GM12891 (cell line): ENCODE measurements around the gene RBFOX1.

ENCODE experiments used
- DNase-seq: peaks from one replicate; pipeline ENCODE4 v3.0.0; 2011; ENCODE audit warnings: low spot score; ENCODE audit not compliant: insufficient read length
- FAIRE-seq: peaks from 2 replicates; lab custom pipeline; 2011; peaks lifted over from hg19 to GRCh38; lab: Jason Lieb, UNC
- PAX5 ChIP-seq: IDR thresholded peaks from 2 replicates; pipeline ENCODE4 v1.6.1; 2011; ENCODE audit warnings: low read length, moderate library complexity, mild to moderate bottlenecking; ENCODE audit not compliant: insufficient read depth, severe bottlenecking
- POLR2A ChIP-seq: IDR thresholded peaks from 2 replicates; pipeline ENCODE4 v1.6.1; 2011; ENCODE audit warnings: low read depth, low read length, control low read depth
- POLR2AphosphoS5 ChIP-seq: IDR thresholded peaks from 2 replicates; pipeline ENCODE4 v1.6.1; 2011; ENCODE audit warnings: low read depth, low read length, control low read depth
- POU2F2 ChIP-seq: IDR thresholded peaks from 2 replicates; pipeline ENCODE4 v1.6.1; 2011; ENCODE audit warnings: low read depth, mild to moderate bottlenecking, control low read depth, low read length, moderate library complexity
- SPI1 ChIP-seq: IDR thresholded peaks from 2 replicates; pipeline ENCODE4 v1.6.1; 2011; ENCODE audit warnings: low read depth, low read length, control low read depth
- TAF1 ChIP-seq: IDR thresholded peaks from 2 replicates; pipeline ENCODE4 v1.6.1; 2011; ENCODE audit warnings: low read depth, low read length, control low read depth

Gene RBFOX1

DNA sequence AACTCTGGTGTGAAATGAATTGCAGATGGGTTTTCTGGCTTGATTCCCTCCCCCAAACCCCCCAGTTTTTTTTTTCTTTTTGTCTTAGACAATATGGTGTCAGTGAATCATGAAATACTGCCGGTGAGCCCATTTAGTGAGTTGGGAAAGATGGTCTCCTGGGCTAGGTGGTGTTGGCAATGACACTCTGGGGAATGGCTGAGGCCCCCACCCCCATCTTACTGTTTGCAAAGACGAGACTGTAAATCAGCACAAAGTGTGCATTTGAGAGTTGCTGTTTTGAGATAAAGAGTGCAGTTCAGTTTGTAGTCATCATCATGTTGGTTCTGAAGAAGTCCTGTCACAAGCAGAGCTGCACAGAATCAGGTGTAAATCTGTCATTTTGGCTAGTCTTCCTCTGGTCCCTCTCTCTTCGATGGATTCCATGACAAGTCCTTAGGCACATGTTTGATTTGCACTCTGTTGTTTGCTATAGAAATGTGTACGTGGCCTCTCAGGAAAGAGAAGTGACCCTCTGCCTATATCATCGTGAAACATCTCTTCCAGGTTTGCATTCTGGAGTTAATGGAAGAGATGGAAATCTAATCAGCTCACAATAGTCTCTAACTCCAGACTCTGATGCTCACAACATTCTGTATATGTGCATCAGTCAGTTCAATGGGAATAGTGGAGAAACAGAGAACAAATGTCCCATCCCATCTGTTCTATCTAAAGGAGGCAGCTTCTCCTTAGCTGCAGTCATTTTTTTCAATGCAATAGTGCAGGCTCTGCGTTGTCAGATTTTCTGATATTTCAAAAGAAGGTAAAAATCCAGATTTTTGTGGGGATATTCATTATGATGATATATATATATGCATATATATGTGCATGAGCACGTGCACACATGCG is 34.6 kb downstream of the RBFOX1 start:
- TF ChIP-seq POLR2AphosphoS5 = no peak
- no peak for TF ChIP-seq POU2F2
- TF ChIP-seq SPI1 = no peak
- no peak for TF ChIP-seq TAF1
- no peak for TF ChIP-seq POLR2A
- no peak for DNase-seq
- FAIRE-seq = no peak

DNA sequence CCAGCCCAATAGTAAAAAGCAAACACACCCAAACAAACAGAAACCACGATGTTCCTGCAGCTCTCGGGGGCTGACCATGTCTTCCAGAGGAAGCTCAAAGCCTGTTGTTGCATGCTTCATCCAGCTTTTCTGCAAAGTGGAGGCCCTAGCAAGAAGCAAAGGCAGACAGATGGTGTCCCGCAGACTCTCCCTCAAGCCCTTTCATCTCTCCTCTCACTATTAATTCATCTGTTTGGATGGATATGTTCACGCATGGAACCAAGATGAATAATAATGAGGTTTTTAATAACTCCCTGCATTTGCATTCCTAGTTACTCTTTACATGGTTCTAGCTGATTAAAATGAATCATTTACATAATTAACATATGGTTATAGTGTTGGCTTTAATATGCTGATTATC is 36.6 kb downstream of the RBFOX1 start:
- no peak for FAIRE-seq

DNA sequence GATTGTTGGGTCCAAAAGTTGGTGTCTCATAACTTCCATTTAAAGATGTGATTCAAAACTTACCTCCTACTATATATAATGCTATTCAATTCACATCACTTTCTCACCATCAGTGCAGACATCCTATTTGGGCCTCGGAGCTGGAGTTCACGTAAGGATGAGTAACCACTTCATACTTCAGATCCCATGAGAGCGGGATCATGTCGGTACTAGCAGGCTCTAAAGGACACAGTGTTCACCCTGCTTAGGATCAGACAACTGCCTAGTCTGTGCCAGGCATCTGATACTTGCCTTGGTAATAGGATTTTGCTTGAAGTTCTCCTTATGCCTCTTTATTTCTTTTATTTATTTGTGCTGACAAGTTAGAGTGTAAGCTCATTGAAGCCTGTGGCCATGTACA is 39.5 kb downstream of the RBFOX1 start:
- DNase-seq (no peak), FAIRE-seq (no peak)
- TF ChIP-seq PAX5 (no peak), SPI1 (no peak), POLR2AphosphoS5 (no peak)

More for the DNA sequence above, 36.6 kb downstream of the RBFOX1 start:
- no peak for TF ChIP-seq POLR2A
- TF ChIP-seq POLR2AphosphoS5 = no peak
- TF ChIP-seq POU2F2 = no peak
- no peak for TF ChIP-seq TAF1
- no peak for TF ChIP-seq PAX5
- no peak for TF ChIP-seq SPI1
- no peak for DNase-seq

- TF ChIP-seq POU2F2 = no peak
- TF ChIP-seq PAX5 = no peak
- no peak for TF ChIP-seq SPI1
- no peak for TF ChIP-seq TAF1
- TF ChIP-seq POLR2AphosphoS5 = no peak
- no peak for TF ChIP-seq POLR2A
- FAIRE-seq = no peak
These were observed 41.1 kb downstream of the RBFOX1 start for GRCh38 chr16:7373776-7374175.

GRCh38 chr16:7374614-7375174 is 42.0 kb downstream of the RBFOX1 start:
- DNase-seq = no peak
- no peak for FAIRE-seq
- TF ChIP-seq SPI1 (no peak), TAF1 (no peak), POLR2A (no peak), POU2F2 (no peak)

More at GRCh38 chr16:7373776-7374175, 41.1 kb downstream of the RBFOX1 start:
- DNase-seq = no peak

- DNase-seq (no peak), FAIRE-seq (no peak)
- TF ChIP-seq PAX5 (no peak), TAF1 (no peak), POU2F2 (no peak)
These were observed 43.6 kb downstream of the RBFOX1 start for GRCh38 chr16:7376227-7376626.

- no peak for TF ChIP-seq SPI1
- TF ChIP-seq POU2F2 = no peak
- TF ChIP-seq POLR2AphosphoS5 = no peak
- TF ChIP-seq PAX5 = no peak
- no peak for TF ChIP-seq TAF1
- no peak for TF ChIP-seq POLR2A
- FAIRE-seq = no peak
- no peak for DNase-seq
These were observed 44.6 kb downstream of the RBFOX1 start for GRCh38 chr16:7377231-7377630.

- DNase-seq (no peak), FAIRE-seq (no peak)
- TF ChIP-seq SPI1 (no peak), PAX5 (no peak), TAF1 (no peak), POLR2A (no peak), POLR2AphosphoS5 (no peak), POU2F2 (no peak)
These were observed 45.5 kb downstream of the RBFOX1 start for GRCh38 chr16:7378024-7378695.

GRCh38 chr16:7380441-7380840 is 47.8 kb downstream of the RBFOX1 start:
- no peak for FAIRE-seq
- TF ChIP-seq POLR2AphosphoS5 = no peak
- no peak for DNase-seq
